ENCODE results near the gene NECAB3. TPM values are rescaled to one million over a fixed set of nuclear protein-coding genes. Genes with fewer than 3 reads are reported as not detected.
A peak's percentile ranks its signal among the peaks of the same experiment; 100 is the strongest.

NECAB3 gene
- total RNA-seq, 1 donor from 2014 or later, result 58.6 TPM

DNA sequence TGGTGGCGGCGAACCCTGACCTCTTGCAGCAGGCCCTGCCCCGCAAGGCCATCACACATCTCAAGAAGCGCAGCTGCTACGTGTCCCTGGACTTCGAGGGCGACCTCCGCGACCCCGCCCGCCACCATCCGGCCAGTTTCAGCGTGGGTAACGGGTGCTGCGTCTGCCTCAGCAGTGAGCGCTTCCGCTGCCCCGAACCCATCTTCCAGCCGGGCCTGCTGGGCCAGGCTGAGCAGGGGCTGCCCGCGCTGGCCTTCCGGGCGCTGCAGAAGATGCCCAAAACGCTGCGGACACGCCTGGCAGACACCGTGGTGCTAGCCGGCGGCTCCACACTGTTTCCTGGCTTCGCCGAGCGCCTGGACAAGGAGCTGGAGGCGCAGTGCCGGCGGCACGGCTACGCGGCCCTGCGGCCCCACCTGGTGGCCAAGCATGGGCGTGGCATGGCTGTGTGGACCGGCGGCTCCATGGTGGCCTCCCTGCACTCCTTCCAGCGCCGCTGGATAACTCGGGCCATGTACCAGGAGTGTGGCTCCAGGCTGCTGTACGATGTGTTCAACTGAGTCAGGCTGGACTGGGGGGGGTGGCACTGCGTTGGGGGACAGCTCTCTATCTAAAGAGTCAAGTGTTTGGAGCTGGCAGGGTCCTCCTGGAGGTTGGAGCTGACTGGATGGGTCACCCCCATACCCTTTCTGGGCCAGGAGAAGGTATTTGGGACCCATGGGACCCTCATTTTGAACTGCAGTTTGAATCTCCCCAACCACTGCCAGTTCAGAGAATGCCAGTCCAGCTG lies 6.4 kb downstream of the NECAB3 start:
- H3K27me3 Mint-ChIP-seq (ENCODE audit: low read depth), result no peaks in the 10 kb centered on the region
- H3K27ac Mint-ChIP-seq, result no peak overlapping the region
- H3K4me1 Mint-ChIP-seq, result peaks cover 28% of the 10 kb centered on the region
- TF ChIP-seq, protein P1, sequence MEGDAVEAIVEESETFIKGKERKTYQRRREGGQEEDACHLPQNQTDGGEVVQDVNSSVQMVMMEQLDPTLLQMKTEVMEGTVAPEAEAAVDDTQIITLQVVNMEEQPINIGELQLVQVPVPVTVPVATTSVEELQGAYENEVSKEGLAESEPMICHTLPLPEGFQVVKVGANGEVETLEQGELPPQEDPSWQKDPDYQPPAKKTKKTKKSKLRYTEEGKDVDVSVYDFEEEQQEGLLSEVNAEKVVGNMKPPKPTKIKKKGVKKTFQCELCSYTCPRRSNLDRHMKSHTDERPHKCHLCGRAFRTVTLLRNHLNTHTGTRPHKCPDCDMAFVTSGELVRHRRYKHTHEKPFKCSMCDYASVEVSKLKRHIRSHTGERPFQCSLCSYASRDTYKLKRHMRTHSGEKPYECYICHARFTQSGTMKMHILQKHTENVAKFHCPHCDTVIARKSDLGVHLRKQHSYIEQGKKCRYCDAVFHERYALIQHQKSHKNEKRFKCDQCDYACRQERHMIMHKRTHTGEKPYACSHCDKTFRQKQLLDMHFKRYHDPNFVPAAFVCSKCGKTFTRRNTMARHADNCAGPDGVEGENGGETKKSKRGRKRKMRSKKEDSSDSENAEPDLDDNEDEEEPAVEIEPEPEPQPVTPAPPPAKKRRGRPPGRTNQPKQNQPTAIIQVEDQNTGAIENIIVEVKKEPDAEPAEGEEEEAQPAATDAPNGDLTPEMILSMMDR (IDR thresholded peaks at IDR 0.05; ENCODE audit: unreplicated experiment), result peak; percentile 86
- H3K9me3 Mint-ChIP-seq, result no peaks in the 10 kb centered on the region
- peaks cover 14% of the 10 kb centered on the region for H3K36me3 Mint-ChIP-seq
- peak overlapping the region; percentile 56 for H3K4me3 Mint-ChIP-seq
- DNase-seq (ENCODE audit: low spot score in 2 of 2, unreplicated experiment in 2 of 2), result peak in 1 of 2 experiments; percentile 75

GRCh38 chr20:33667245-33667675 lies 7.0 kb downstream of the NECAB3 start:
- TF ChIP-seq, protein P1 (IDR thresholded peaks at IDR 0.05; ENCODE audit: unreplicated experiment), result no peak
- Mint-ChIP-seq H3K9me3 (no peaks in the 10 kb centered on the region), H3K4me3 (peak overlapping the region; percentile 56), H3K27me3 (ENCODE audit: low read depth) (no peaks in the 10 kb centered on the region), H3K27ac (no peak overlapping the region), H3K4me1 (peaks cover 26% of the 10 kb centered on the region), H3K36me3 (peaks cover 14% of the 10 kb centered on the region)
- no peak for DNase-seq (ENCODE audit: low spot score in 2 of 2, unreplicated experiment in 2 of 2)

DNA sequence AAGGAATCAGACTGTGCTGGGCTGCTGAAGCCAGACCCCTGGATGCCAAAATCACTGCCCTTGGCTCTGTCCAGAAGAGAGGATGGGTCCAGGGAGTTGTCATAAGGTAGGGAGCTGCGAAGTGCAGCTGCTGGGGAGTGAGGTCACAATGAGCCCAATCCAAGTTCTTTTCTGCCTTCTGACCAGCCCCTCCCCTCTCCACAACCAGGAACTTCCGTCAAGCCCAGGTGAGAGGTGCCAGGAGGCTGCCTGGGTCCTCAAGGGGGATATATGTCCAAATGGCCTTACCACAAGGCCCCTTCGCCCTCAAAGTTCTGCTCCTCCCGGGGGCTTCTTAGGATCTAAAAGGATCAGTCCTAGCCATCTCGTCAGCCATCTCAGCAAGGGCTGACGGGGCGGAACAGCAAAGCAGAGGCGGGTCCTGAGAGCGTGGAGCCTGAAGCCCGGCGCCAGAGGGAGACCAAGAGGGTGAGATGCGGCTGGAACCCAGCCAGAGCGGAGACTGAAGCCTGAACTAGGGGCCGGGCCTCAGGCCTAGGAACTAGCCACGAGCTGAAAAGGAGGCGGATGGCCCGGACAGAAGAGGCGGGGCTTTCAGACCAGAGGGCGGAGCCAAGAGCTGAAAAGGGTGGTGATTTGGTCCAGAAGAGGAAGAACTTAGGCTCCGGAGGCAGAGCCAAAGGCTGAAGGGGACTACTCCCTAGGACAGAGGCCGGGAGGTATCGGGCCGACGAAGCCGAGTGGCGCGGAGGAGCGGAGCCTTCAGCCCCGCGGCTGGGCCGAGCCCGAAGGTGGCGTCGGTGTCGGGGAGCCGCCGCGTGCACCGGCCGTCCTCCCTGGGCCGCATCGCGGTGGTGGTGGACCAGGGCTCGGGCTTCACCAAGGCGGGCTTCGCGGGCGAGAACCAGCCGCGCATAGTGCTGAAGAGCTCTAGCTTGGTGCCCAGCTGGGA lies 7.7 kb downstream of the NECAB3 start, which contains the start of gene ACTL10:
TSS of gene ACTL10 (plus strand) at position 651 of the 952 bp plus-strand sequence. CDS start 555 bp downstream, outside the sequence.
- TF ChIP-seq, protein P1 (IDR thresholded peaks at IDR 0.05; ENCODE audit: unreplicated experiment), result no peak
- Mint-ChIP-seq H3K4me1 (peaks cover 22% of the 10 kb centered on the region), H3K27ac (peak within 1 kb of the TSS; percentile 86), H3K36me3 (peaks cover 14% of the 10 kb centered on the region), H3K4me3 (peak within 1 kb of the TSS; percentile 84), H3K9me3 (no peaks in the 10 kb centered on the region), H3K27me3 (ENCODE audit: low read depth) (no peaks in the 10 kb centered on the region)
- DNase-seq (ENCODE audit: low spot score in 2 of 2, unreplicated experiment in 2 of 2), result peak; percentile 70 to 83

- Mint-ChIP-seq H3K36me3 (peaks cover 6% of the 10 kb centered on the region), H3K4me3 (peak overlapping the region; percentile 80), H3K9me3 (no peaks in the 10 kb centered on the region), H3K27me3 (ENCODE audit: low read depth) (no peaks in the 10 kb centered on the region), H3K27ac (peak overlapping the region; percentile 40), H3K4me1 (peaks cover 22% of the 10 kb centered on the region)
- TF ChIP-seq, protein P1 (IDR thresholded peaks at IDR 0.05; ENCODE audit: unreplicated experiment), result no peak
- DNase-seq (ENCODE audit: low spot score in 2 of 2, unreplicated experiment in 2 of 2), result no peak
These were observed 9.5 kb downstream of the NECAB3 start for GRCh38 chr20:33664762-33665144.

DNA sequence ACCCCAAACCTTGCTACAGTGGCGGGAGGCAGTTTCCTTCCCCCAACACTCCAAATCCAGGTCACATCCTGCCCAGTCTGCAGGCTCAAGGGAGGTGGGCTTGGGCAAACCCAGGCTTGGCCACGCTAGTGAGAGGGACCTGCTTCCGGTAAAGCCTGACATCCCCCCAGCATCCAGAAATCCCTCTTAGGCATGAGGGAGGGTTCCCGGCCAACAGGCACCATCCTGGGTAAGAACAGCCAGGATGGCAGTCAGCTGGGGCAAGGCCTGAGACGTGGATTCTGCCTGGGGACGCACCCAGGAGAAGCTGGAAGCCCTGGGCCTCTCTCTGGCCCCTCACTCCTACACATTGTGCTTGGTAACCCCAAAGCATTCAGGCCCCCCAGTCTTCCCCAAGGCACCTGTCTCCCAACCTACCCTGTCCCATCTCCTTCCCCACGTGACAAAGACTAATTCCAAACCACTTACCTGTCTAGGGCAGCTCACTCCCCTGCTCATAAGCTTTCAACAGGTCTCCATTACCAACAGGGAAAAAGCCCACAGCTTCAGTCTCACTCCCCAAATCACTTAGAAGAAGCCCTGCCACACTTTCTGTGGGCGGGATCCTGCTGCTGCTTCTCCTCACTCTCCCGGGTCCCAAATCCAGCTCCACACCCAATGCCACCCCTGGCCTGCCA lies 10.0 kb downstream of the NECAB3 start:
- Mint-ChIP-seq H3K4me3 (peak overlapping the region; percentile 80), H3K36me3 (peaks cover 6% of the 10 kb centered on the region), H3K9me3 (no peaks in the 10 kb centered on the region), H3K27me3 (ENCODE audit: low read depth) (no peaks in the 10 kb centered on the region), H3K4me1 (peaks cover 22% of the 10 kb centered on the region), H3K27ac (peak overlapping the region; percentile 40)
- TF ChIP-seq, protein P1 (IDR thresholded peaks at IDR 0.05; ENCODE audit: unreplicated experiment), result no peak
- no peak for DNase-seq (ENCODE audit: low spot score in 2 of 2, unreplicated experiment in 2 of 2)
